HG03565 (cell line): ENCODE data around the gene RASSF9.

Source experiments
- ATAC-seq: cut with Tn5 transposase; IDR thresholded peaks from one replicate; pipeline ENCODE4 v1.9.1; 2021; ENCODE audit warnings: mild to moderate bottlenecking, moderate library complexity; ENCODE audit not compliant: unreplicated experiment

RASSF9 gene

GRCh38 chr12:85821759-85822158, 14.4 kb downstream of the RASSF9 start:
- ATAC-seq: no peak

GRCh38 chr12:85821206-85821605, 15.0 kb downstream of the RASSF9 start:
- ATAC-seq: no peak

- no peak for ATAC-seq
These were observed 16.1 kb downstream of the RASSF9 start for GRCh38 chr12:85820101-85820500.

- ATAC-seq: no peak
These were observed 21.5 kb downstream of the RASSF9 start for GRCh38 chr12:85814741-85815140.

- no peak for ATAC-seq
These were observed 22.1 kb downstream of the RASSF9 start for GRCh38 chr12:85814071-85814470.

GRCh38 chr12:85809500-85809899, 26.7 kb downstream of the RASSF9 start:
- ATAC-seq: no peak

- ATAC-seq: no peak
These were observed 28.5 kb downstream of the RASSF9 start for GRCh38 chr12:85807730-85808129.

- ATAC-seq: no peak
These were observed 30.6 kb downstream of the RASSF9 start for GRCh38 chr12:85805654-85806053.

- no peak for ATAC-seq
These were observed 31.5 kb downstream of the RASSF9 start for GRCh38 chr12:85804663-85805062.

- ATAC-seq: no peak
These were observed 32.3 kb downstream of the RASSF9 start for GRCh38 chr12:85803923-85804322.

- ATAC-seq: no peak
These were observed 33.0 kb downstream of the RASSF9 start for GRCh38 chr12:85803231-85803630.

- no peak for ATAC-seq
These were observed 38.1 kb downstream of the RASSF9 start for GRCh38 chr12:85798122-85798521.

- ATAC-seq: no peak
These were observed 40.2 kb downstream of the RASSF9 start for GRCh38 chr12:85796001-85796400.

GRCh38 chr12:85794531-85794930, 41.7 kb downstream of the RASSF9 start:
- ATAC-seq: no peak

- ATAC-seq: no peak
These were observed 52.0 kb downstream of the RASSF9 start for GRCh38 chr12:85784096-85784720.

- ATAC-seq: no peak
These were observed 53.5 kb downstream of the RASSF9 start for GRCh38 chr12:85782711-85783110.

GRCh38 chr12:85781766-85782165, 54.4 kb downstream of the RASSF9 start:
- no peak for ATAC-seq

GRCh38 chr12:85779768-85780167, 56.4 kb downstream of the RASSF9 start:
- ATAC-seq: no peak

- ATAC-seq: no peak
These were observed 61.1 kb downstream of the RASSF9 start for GRCh38 chr12:85775091-85775490.

- ATAC-seq: no peak
These were observed 70.7 kb downstream of the RASSF9 start for GRCh38 chr12:85765453-85765869.

GRCh38 chr12:85759623-85760022, 76.6 kb downstream of the RASSF9 start:
- no peak for ATAC-seq

- no peak for ATAC-seq
These were observed 77.1 kb downstream of the RASSF9 start for GRCh38 chr12:85759091-85759490.

- no peak for ATAC-seq
These were observed 80.4 kb downstream of the RASSF9 start for GRCh38 chr12:85755760-85756159.
